Osteoblast (primary cell): ENCODE measurements around the gene RIC8B. TPM values are rescaled to one million over a fixed set of nuclear protein-coding genes. Genes with fewer than 3 reads are reported as not detected.

Experiments
- DNase-seq: peaks from one replicate; pipeline ENCODE4 v3.0.0; 2011; ENCODE audit warnings: low spot score, mixed read lengths; ENCODE audit not compliant: insufficient read length; ENCODE audit errors: missing footprints
- H2AFZ ChIP-seq: 2 replicates; pipeline ENCODE4 v1.6.0; 2011; ENCODE audit warnings: mild to moderate bottlenecking, low read length
- H3K27ac ChIP-seq: 2 replicates; pipeline ENCODE4 v1.5.1; 2011; ENCODE audit warnings: mild to moderate bottlenecking, low read depth, low read length, moderate library complexity
- H3K27me3 ChIP-seq: 2 replicates; pipeline ENCODE4 v1.6.0; 2012; ENCODE audit warnings: mild to moderate bottlenecking, control low read depth, inconsistent platforms, low read length, moderate library complexity; ENCODE audit not compliant: insufficient read depth
- H3K36me3 ChIP-seq: 2 replicates; pipeline ENCODE4 v1.5.1; 2011; ENCODE audit warnings: mild to moderate bottlenecking, low read length, control low read depth, moderate library complexity; ENCODE audit not compliant: insufficient read depth
- H3K4me1 ChIP-seq: 2 replicates; pipeline ENCODE4 v1.5.1; 2011; ENCODE audit warnings: mild to moderate bottlenecking, low read length, control low read depth, moderate library complexity; ENCODE audit not compliant: insufficient read depth
- H3K4me2 ChIP-seq: 2 replicates; pipeline ENCODE4 v1.6.0; 2011; ENCODE audit warnings: mild to moderate bottlenecking, low read length; ENCODE audit not compliant: insufficient read depth
- H3K4me3 ChIP-seq: fragments of 200-600 bp; sonication (generic); 3 replicates; pipeline ENCODE4 v1.5.1; 2012; ENCODE audit warnings: mild to moderate bottlenecking, low read length, inconsistent platforms; ENCODE audit not compliant: insufficient read depth
- H3K79me2 ChIP-seq: 2 replicates; pipeline ENCODE4 v1.6.0; 2012; ENCODE audit warnings: mild to moderate bottlenecking, low read length, control low read depth, inconsistent platforms; ENCODE audit not compliant: insufficient read depth
- H3K9me3 ChIP-seq: 2 replicates; pipeline ENCODE4 v1.5.1; 2011; ENCODE audit warnings: low read depth, low read length, control low read depth
- H4K20me1 ChIP-seq: 2 replicates; pipeline ENCODE4 v1.6.0; 2012; ENCODE audit warnings: mild to moderate bottlenecking, low read length, control low read depth; ENCODE audit not compliant: insufficient read depth
- CTCF ChIP-seq: IDR thresholded peaks from 2 replicates; pipeline ENCODE4 v1.5.1; 2011; ENCODE audit warnings: mild to moderate bottlenecking, low read depth, low read length, moderate library complexity; ENCODE audit errors: extremely low read depth
- total RNA-seq: library from RNA; depleted of rRNA; stranded (reverse); fragments of >200 nt; gene quantifications from 2 replicates; pipeline ENCODE4 v1.2.3, GENCODE V29; 2012

RIC8B gene
- total RNA-seq, 1 donor, result 13.4 TPM

GRCh38 chr12:106790020-106790419 lies 15.5 kb downstream of the RIC8B start:
- no peak for DNase-seq
- H3K4me2 ChIP-seq, result no peak overlapping the region
- H2AFZ ChIP-seq, result no peak overlapping the region
- H3K4me3 ChIP-seq, result no peak overlapping the region
- H3K79me2 ChIP-seq, result peaks cover under 1% of the 10 kb centered on the region
- H3K36me3 ChIP-seq, result peaks cover 8% of the 10 kb centered on the region
- no peaks in the 10 kb centered on the region for H4K20me1 ChIP-seq
- no peaks in the 10 kb centered on the region for H3K4me1 ChIP-seq
- TF ChIP-seq CTCF, result peak; percentile 15
- H3K27me3 ChIP-seq, result no peaks in the 10 kb centered on the region
- H3K27ac ChIP-seq, result no peak overlapping the region
- H3K9me3 ChIP-seq, result no peaks in the 10 kb centered on the region

- Histone ChIP-seq H3K27ac (no peak overlapping the region), H3K4me3 (no peak overlapping the region), H3K79me2 (no peaks in the 10 kb centered on the region), H3K27me3 (no peaks in the 10 kb centered on the region), H3K9me3 (no peaks in the 10 kb centered on the region), H3K4me1 (no peaks in the 10 kb centered on the region), H2AFZ (no peak overlapping the region), H3K36me3 (peaks cover 8% of the 10 kb centered on the region), H4K20me1 (no peaks in the 10 kb centered on the region), H3K4me2 (no peak overlapping the region)
- no peak for TF ChIP-seq CTCF
- no peak for DNase-seq
Observed at GRCh38 chr12:106791531-106791930, 17.0 kb downstream of the RIC8B start.

GRCh38 chr12:106794369-106794768 lies 19.9 kb downstream of the RIC8B start:
- H3K27me3 ChIP-seq, result no peaks in the 10 kb centered on the region
- H3K4me1 ChIP-seq, result no peaks in the 10 kb centered on the region
- no peaks in the 10 kb centered on the region for H3K79me2 ChIP-seq
- no peaks in the 10 kb centered on the region for H4K20me1 ChIP-seq
- no peak overlapping the region for H3K4me2 ChIP-seq
- no peaks in the 10 kb centered on the region for H3K9me3 ChIP-seq
- H3K4me3 ChIP-seq, result no peak overlapping the region
- no peak overlapping the region for H2AFZ ChIP-seq
- peaks cover 4% of the 10 kb centered on the region for H3K36me3 ChIP-seq
- no peak for TF ChIP-seq CTCF
- no peak for DNase-seq
- no peak overlapping the region for H3K27ac ChIP-seq

GRCh38 chr12:106801167-106801708 lies 26.8 kb downstream of the RIC8B start:
- Histone ChIP-seq H3K4me2 (no peak overlapping the region), H3K79me2 (no peaks in the 10 kb centered on the region), H3K9me3 (no peaks in the 10 kb centered on the region), H4K20me1 (no peaks in the 10 kb centered on the region), H3K4me1 (no peaks in the 10 kb centered on the region), H3K36me3 (no peaks in the 10 kb centered on the region), H3K4me3 (no peak overlapping the region), H3K27ac (no peak overlapping the region), H3K27me3 (no peaks in the 10 kb centered on the region), H2AFZ (no peak overlapping the region)
- TF ChIP-seq CTCF, result no peak
- DNase-seq, result no peak
